Right lobe of liver (tissue), 4 donors: ENCODE results near the gene TIPRL.

Source experiments
- CTCF ChIP-seq, 4 donors: fragments of 200-600 bp in 3 of 4; fragments of 450-650 bp in 1 of 4; IDR thresholded peaks; one replicate each; pipeline versions ENCODE4 v1.5.1 to v1.8.0; 2016 to 2022; ENCODE audit warnings: antibody characterized with exemption in 4 of 4, mild to moderate bottlenecking in 2 of 4
- POLR2A ChIP-seq: fragments of 450-650 bp; IDR thresholded peaks from one replicate; pipeline ENCODE4 v1.6.1; 2017; ENCODE audit warnings: antibody characterized with exemption, mild to moderate bottlenecking
- donor health status: DM: no; HTN: no; CAD: no.
- donor health status: DM: no; HTN: no; CAD: no.
- donor health status: DM: no; HTN: yes; CAD: no.

GRCh38 chr1:168145184-168146159 lies 33.3 kb upstream of the TIPRL start:
- TF ChIP-seq POLR2A (no peak), CTCF (IDR thresholded peaks at IDR 0.05) (peak; percentile 86 to 97 (median 90))
